CD14-positive monocyte (primary cell): ENCODE data around the gene GALNT4. TPM values are rescaled to one million over a fixed set of nuclear protein-coding genes. Genes with fewer than 3 reads are reported as not detected.

Source experiments
- DNase-seq, 3 donors: peaks; one replicate each; pipeline ENCODE4 v3.0.0-alpha.2; 2011 to 2022
- H2AFZ ChIP-seq: 2 replicates; pipeline ENCODE4 v1.6.0; 2012; ENCODE audit warnings: mild to moderate bottlenecking, low read depth, low read length, inconsistent platforms; ENCODE audit not compliant: insufficient read depth, poor library complexity, severe bottlenecking
- H3K27ac ChIP-seq, 2 donors: 1 replicate in 1 of 2; 2 replicates in 1 of 2; pipeline ENCODE4 v1.5.1; 2012 to 2013; ENCODE audit warnings: low read length in 2 of 2, control low read depth in 1 of 2, inconsistent platforms in 1 of 2, low read depth in 1 of 2, mild to moderate bottlenecking in 1 of 2
- H3K27me3 ChIP-seq, 2 donors: one replicate each; pipeline versions ENCODE4 v1.6.0 to v1.6.1; 2011 to 2013; ENCODE audit warnings: low read length in 2 of 2; ENCODE audit not compliant: control insufficient read depth in 2 of 2, insufficient read depth in 2 of 2
- H3K36me3 ChIP-seq, 2 donors: replicated peaks in 1 of 2; 1 replicate in 1 of 2; 2 replicates in 1 of 2; pipeline versions ENCODE4 v1.5.1 to v1.6.1; 2012 to 2013; ENCODE audit warnings: low read length in 2 of 2, control low read depth in 1 of 2, inconsistent platforms in 1 of 2, mild to moderate bottlenecking in 1 of 2; ENCODE audit not compliant: insufficient read depth in 2 of 2, control insufficient read depth in 1 of 2
- H3K4me1 ChIP-seq, 2 donors: 1 replicate in 1 of 2; 2 replicates in 1 of 2; pipeline versions ENCODE4 v1.5.1 to v1.6.1; 2012 to 2013; ENCODE audit warnings: low read length in 2 of 2, control low read depth in 1 of 2, inconsistent platforms in 1 of 2, mild to moderate bottlenecking in 1 of 2, moderate library complexity in 1 of 2; ENCODE audit not compliant: insufficient read depth in 2 of 2, control insufficient read depth in 1 of 2
- H3K4me2 ChIP-seq: replicated peaks from 2 replicates; pipeline ENCODE3; 2012; ENCODE audit warnings: low read length, moderate library complexity, mild to moderate bottlenecking; ENCODE audit not compliant: poor library complexity, severe bottlenecking; ENCODE audit errors: extremely low read depth
- H3K4me3 ChIP-seq, 3 experiments: fragments of 200-600 bp in 1 of 3; sonication (generic) in 1 of 3; replicated peaks in 1 of 3; 1 replicate in 2 of 3; 2 replicates in 1 of 3; pipeline ENCODE4 v1.5.1; 2011 to 2013; ENCODE audit warnings: low read length in 3 of 3, mild to moderate bottlenecking in 3 of 3, control low read depth in 2 of 3, low read depth in 2 of 3, inconsistent platforms in 1 of 3, moderate library complexity in 1 of 3
- H3K79me2 ChIP-seq: 2 replicates; pipeline ENCODE4 v1.6.0; 2012; ENCODE audit warnings: mild to moderate bottlenecking, control low read depth, inconsistent platforms, low read length, moderate library complexity; ENCODE audit not compliant: insufficient read depth
- H3K9ac ChIP-seq: 2 replicates; pipeline ENCODE4 v1.6.0; 2017; ENCODE audit warnings: low read length, mild to moderate bottlenecking; ENCODE audit not compliant: insufficient read depth, poor library complexity, severe bottlenecking
- H3K9me3 ChIP-seq, 2 donors: replicated peaks in 1 of 2; 1 replicate in 1 of 2; 2 replicates in 1 of 2; pipeline versions ENCODE4 v1.5.1 to v1.6.1; 2012 to 2013; ENCODE audit warnings: low read length in 2 of 2, control low read depth in 1 of 2; ENCODE audit not compliant: control insufficient read depth in 1 of 2, insufficient read depth in 1 of 2
- H4K20me1 ChIP-seq: 2 replicates; pipeline ENCODE4 v1.6.0; 2012; ENCODE audit warnings: mild to moderate bottlenecking, low read length, control low read depth, moderate library complexity; ENCODE audit not compliant: insufficient read depth
- H3K27ac Mint-ChIP-seq, 7 donors: one replicate each; pipeline ENCODE4 v1.8.0; 2020; ENCODE audit warnings: mild to moderate bottlenecking in 7 of 7, mixed read lengths in 7 of 7, moderate library complexity in 6 of 7, inconsistent platforms in 2 of 7
- H3K27me3 Mint-ChIP-seq, 3 donors: one replicate each; pipeline ENCODE4 v1.8.0; 2021 to 2022; ENCODE audit warnings: low read depth in 3 of 3, mild to moderate bottlenecking in 3 of 3, mixed read lengths in 3 of 3, moderate library complexity in 3 of 3, inconsistent platforms in 1 of 3
- H3K36me3 Mint-ChIP-seq, 2 donors: one replicate each; pipeline ENCODE4 v1.8.0; 2020; ENCODE audit warnings: mixed read lengths in 2 of 2, inconsistent platforms in 1 of 2, mild to moderate bottlenecking in 1 of 2
- H3K4me1 Mint-ChIP-seq: one replicate; pipeline ENCODE4 v1.8.0; 2020; ENCODE audit warnings: mild to moderate bottlenecking, mixed read lengths
- H3K4me3 Mint-ChIP-seq, 2 donors: one replicate each; pipeline ENCODE4 v1.8.0; 2020; ENCODE audit warnings: mild to moderate bottlenecking in 2 of 2, mixed read lengths in 2 of 2, moderate library complexity in 1 of 2
- H3K9me3 Mint-ChIP-seq, 7 donors: one replicate each; pipeline ENCODE4 v1.8.0; 2020 to 2022; ENCODE audit warnings: mixed read lengths in 7 of 7, mild to moderate bottlenecking in 6 of 7, moderate library complexity in 6 of 7, inconsistent platforms in 2 of 7
- WGBS: methylation state at CpG from one replicate; pipeline ENCODE4 v1.1.5; 2013; ENCODE audit warnings: missing lambda C conversion rate; ENCODE audit not compliant: insufficient coverage; 5-methylcytosine and 5-hydroxymethylcytosine counted together
- intact Hi-C, 2 donors: fragments of 100-400 bp; cut with micrococcal nuclease; formaldehyde crosslinking; loops; one replicate each; pipeline versions ENCODE4 v1.15.0 to v1.15.1; 2023
- polyA plus RNA-seq, 3 donors: library from polyadenylated mRNA; depleted of rRNA in 1 of 3; unstranded in 2 of 3; stranded (reverse) in 1 of 3; fragments of 300-500 nt in 2 of 3; fragments of >200 nt in 1 of 3; fragmentation: Illumina TruSeq in 2 of 3; gene quantifications; 1 replicate in 2 of 3; 2 replicates in 1 of 3; pipeline ENCODE4 v1.2.3, GENCODE V29; 2012 to 2021
- TF ChIP-seq, protein P1 (sequence below): fragments of 200-600 bp; IDR thresholded peaks from one replicate; pipeline ENCODE4 v1.8.0; 2022; ENCODE audit warnings: antibody characterized with exemption, mild to moderate bottlenecking

GALNT4 gene
- polyA plus RNA-seq, 3 donors = 3.7 to 12.9 (median 10.7) TPM

DNA sequence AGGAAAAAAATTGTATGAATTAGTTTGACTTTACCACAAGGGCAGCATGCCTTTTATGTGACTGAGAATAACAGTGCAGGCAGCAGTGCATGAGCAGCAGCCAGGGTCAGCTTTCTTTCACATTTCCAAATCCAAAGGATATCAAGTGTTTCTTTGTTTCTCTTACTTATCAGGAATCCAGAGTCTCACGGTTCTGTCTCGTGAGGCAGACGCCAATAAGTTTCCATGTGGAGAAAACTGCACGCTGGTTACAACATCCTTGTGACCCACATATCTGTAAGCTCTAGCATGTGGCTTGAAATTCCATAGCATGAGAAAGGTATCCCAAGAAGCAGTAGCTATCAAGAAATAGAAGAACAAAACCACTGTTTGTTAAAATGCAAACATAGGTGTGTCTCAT lies 27.6 kb downstream of the GALNT4 start:
- 95% methylated on average over 4 of the region's 4 CpGs for WGBS
- peaks cover 0 to 3% (median 0%) of the 10 kb centered on the region in 7 donors for H3K9me3 Mint-ChIP-seq
- no peak overlapping the region for H3K4me3 Mint-ChIP-seq
- no peak overlapping the region for H3K9ac ChIP-seq
- no peaks in the 10 kb centered on the region for H4K20me1 ChIP-seq
- intact Hi-C loops = no loop called here
- no peak overlapping the region for H2AFZ ChIP-seq
- peaks cover 2 to 6% of the 10 kb centered on the region in 2 donors for H3K4me1 ChIP-seq
- TF ChIP-seq, protein P1, sequence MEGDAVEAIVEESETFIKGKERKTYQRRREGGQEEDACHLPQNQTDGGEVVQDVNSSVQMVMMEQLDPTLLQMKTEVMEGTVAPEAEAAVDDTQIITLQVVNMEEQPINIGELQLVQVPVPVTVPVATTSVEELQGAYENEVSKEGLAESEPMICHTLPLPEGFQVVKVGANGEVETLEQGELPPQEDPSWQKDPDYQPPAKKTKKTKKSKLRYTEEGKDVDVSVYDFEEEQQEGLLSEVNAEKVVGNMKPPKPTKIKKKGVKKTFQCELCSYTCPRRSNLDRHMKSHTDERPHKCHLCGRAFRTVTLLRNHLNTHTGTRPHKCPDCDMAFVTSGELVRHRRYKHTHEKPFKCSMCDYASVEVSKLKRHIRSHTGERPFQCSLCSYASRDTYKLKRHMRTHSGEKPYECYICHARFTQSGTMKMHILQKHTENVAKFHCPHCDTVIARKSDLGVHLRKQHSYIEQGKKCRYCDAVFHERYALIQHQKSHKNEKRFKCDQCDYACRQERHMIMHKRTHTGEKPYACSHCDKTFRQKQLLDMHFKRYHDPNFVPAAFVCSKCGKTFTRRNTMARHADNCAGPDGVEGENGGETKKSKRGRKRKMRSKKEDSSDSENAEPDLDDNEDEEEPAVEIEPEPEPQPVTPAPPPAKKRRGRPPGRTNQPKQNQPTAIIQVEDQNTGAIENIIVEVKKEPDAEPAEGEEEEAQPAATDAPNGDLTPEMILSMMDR = no peak
- no peaks in the 10 kb centered on the region for H3K79me2 ChIP-seq
- H3K36me3 Mint-ChIP-seq = peaks cover 21 to 27% of the 10 kb centered on the region in 2 donors
- no peak overlapping the region for H3K4me3 ChIP-seq
- H3K4me1 Mint-ChIP-seq = peaks cover 16% of the 10 kb centered on the region
- no peaks in the 10 kb centered on the region for H3K27me3 Mint-ChIP-seq
- H3K27ac Mint-ChIP-seq = no peak overlapping the region
- H3K9me3 ChIP-seq = no peaks in the 10 kb centered on the region
- peaks cover 3 to 11% of the 10 kb centered on the region in 2 donors for H3K36me3 ChIP-seq
- no peak for DNase-seq
- no peaks in the 10 kb centered on the region for H3K27me3 ChIP-seq
- H3K27ac ChIP-seq = no peak overlapping the region
- no peak overlapping the region for H3K4me2 ChIP-seq

DNA sequence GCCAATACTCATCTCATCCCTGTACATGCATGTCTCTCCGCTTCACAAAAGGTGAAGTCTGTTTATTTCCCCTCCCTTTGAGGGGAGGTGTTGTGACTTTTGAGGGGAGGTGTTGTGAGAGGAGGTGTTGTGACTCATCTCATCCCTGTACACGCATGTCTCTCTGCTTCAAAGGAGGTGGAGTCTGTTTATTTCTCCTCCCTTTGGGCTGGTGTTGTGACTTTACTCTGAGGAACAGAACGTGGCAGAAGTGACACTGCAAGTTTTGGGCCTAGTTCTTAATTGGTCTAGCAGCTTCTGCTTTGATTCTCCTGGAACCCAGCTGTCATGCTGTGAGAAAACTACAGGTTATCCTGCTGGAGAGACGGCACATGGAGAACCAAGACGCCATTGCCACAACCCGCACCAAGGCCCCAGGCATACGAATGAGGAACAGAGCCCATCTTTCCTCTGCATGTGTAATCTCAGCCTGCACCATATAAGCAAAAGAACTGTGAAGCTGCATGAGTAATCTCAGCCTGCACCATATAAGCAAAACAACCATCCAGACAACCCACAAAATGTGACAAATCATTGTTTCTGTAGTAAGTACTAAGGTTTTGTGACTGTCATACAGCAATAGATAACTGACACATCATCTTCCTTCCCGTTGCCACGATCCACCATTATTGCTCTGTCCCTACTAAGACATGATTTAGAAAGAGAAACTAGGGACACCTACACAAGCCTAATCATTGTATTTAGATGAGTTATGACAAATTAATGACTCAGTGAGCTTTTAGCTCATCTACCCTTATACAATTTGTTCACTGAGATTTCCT lies 30.0 kb downstream of the GALNT4 start:
- peaks cover 28 to 42% of the 10 kb centered on the region in 2 donors for H3K36me3 Mint-ChIP-seq
- peaks cover 2 to 6% of the 10 kb centered on the region in 2 donors for H3K4me1 ChIP-seq
- no peak overlapping the region for H3K4me3 Mint-ChIP-seq
- H4K20me1 ChIP-seq = no peaks in the 10 kb centered on the region
- TF ChIP-seq, protein P1 = no peak
- peak overlapping the region in 6 of 7 donors; percentile 8 to 80 (median 20) for H3K27ac Mint-ChIP-seq
- peaks cover 16% of the 10 kb centered on the region for H3K4me1 Mint-ChIP-seq
- no peak overlapping the region for H3K4me2 ChIP-seq
- no peaks in the 10 kb centered on the region for H3K27me3 ChIP-seq
- H3K9me3 ChIP-seq = no peaks in the 10 kb centered on the region
- no peaks in the 10 kb centered on the region for H3K79me2 ChIP-seq
- intact Hi-C loops = no loop called here
- peak; percentile 2 to 19 (median 4) for DNase-seq
- 48% methylated on average over 3 of the region's 9 CpGs for WGBS
- H3K36me3 ChIP-seq = peaks cover 14 to 23% of the 10 kb centered on the region in 2 donors
- H3K27me3 Mint-ChIP-seq = no peaks in the 10 kb centered on the region
- peak overlapping the region in 1 of 2 donors; percentile 14 for H3K27ac ChIP-seq
- peaks cover 0 to 3% (median 0%) of the 10 kb centered on the region in 7 donors for H3K9me3 Mint-ChIP-seq
- H3K9ac ChIP-seq = no peak overlapping the region
- H2AFZ ChIP-seq = no peak overlapping the region
- no peak overlapping the region for H3K4me3 ChIP-seq
